PC-3 (cell line): ENCODE measurements around the gene PLXNB1. TPM values are rescaled to one million over a fixed set of nuclear protein-coding genes. Genes with fewer than 3 reads are reported as not detected.
"Not testable (repeated sequence)": the region's sequence is repeated elsewhere in the genome, so short reads cannot be mapped to it uniquely, and the experiment has no call there.

Experiments
- ATAC-seq: fragments of 200-7000 bp; cut with Tn5 transposase; 2 replicates; pipeline ENCODE4 v1.9.1; 2020; ENCODE audit warnings: mild to moderate bottlenecking, moderate library complexity
- BruUV-seq: library from RNA; stranded (reverse); fragments of 400-500 nt; replicated peaks from 2 replicates; lab custom pipeline; 2021; lab: Mats Ljungman, UMichigan
- CTCF ChIA-PET: fragments of 300-600 bp; sonication (Branson Sonifier 250); formaldehyde crosslinking; loops from one replicate; lab custom pipeline; 2022; ENCODE audit warnings: antibody characterized with exemption; lab: Charles Lee
- POLR2A ChIA-PET: fragments of 300-600 bp; sonication (Branson Sonifier 250); formaldehyde crosslinking; loops from one replicate; lab custom pipeline; 2022; ENCODE audit warnings: antibody characterized with exemption; ENCODE audit not compliant: unreplicated experiment; lab: Charles Lee
- DNase-seq: peaks from one replicate; pipeline ENCODE4 v3.0.0-alpha.2; 2015
- H2AFZ ChIP-seq: fragments of 300-600 bp; sonication (generic); 2 replicates; pipeline ENCODE4 v1.6.0; 2016; ENCODE audit warnings: antibody characterized with exemption, low read length
- H3F3A ChIP-seq: fragments of 300-600 bp; sonication (generic); one replicate; pipeline ENCODE4 v1.6.0; 2017; ENCODE audit warnings: antibody characterized with exemption, low read length, control low read depth, mild to moderate bottlenecking; ENCODE audit not compliant: unreplicated experiment
- H3K27ac ChIP-seq: fragments of 300-600 bp; sonication (generic); 2 replicates; pipeline ENCODE4 v1.5.1; 2016; ENCODE audit warnings: mild to moderate bottlenecking, low read length
- H3K27me3 ChIP-seq: fragments of 300-600 bp; sonication (generic); 2 replicates; pipeline ENCODE4 v1.6.1; 2016; ENCODE audit warnings: low read length, mixed read lengths
- H3K36me3 ChIP-seq: fragments of 300-600 bp; sonication (generic); 2 replicates; pipeline ENCODE4 v1.6.1; 2016; ENCODE audit warnings: low read depth, mixed run types, low read length, mixed read lengths
- H3K4me1 ChIP-seq: fragments of 300-600 bp; sonication (generic); 2 replicates; pipeline ENCODE4 v1.5.1; 2016; ENCODE audit warnings: low read length; ENCODE audit not compliant: insufficient read depth
- H3K4me2 ChIP-seq: fragments of 300-600 bp; sonication (generic); 2 replicates; pipeline ENCODE4 v1.6.0; 2016; ENCODE audit warnings: low read length
- H3K4me3 ChIP-seq: fragments of 300-600 bp; sonication (generic); 2 replicates; pipeline ENCODE4 v1.5.1; 2016; ENCODE audit warnings: mild to moderate bottlenecking, low read length, mixed read lengths
- H3K79me2 ChIP-seq: fragments of 300-600 bp; sonication (generic); 2 replicates; pipeline ENCODE4 v1.6.1; 2017; ENCODE audit warnings: low read length, mixed read lengths
- H3K9ac ChIP-seq: fragments of 300-600 bp; sonication (generic); 2 replicates; pipeline ENCODE4 v1.6.0; 2016; ENCODE audit warnings: mild to moderate bottlenecking, low read length
- H3K9me2 ChIP-seq: fragments of 300-600 bp; sonication (generic); replicated peaks from 2 replicates; pipeline ENCODE4 v1.6.1; 2016; ENCODE audit warnings: mixed run types, low read length, mixed read lengths
- H3K9me3 ChIP-seq: fragments of 300-600 bp; sonication (generic); 2 replicates; pipeline ENCODE4 v1.6.1; 2016; ENCODE audit warnings: low read length, mixed read lengths
- H4K20me1 ChIP-seq: fragments of 300-600 bp; sonication (generic); 2 replicates; pipeline ENCODE4 v1.6.1; 2016; ENCODE audit warnings: low read length, mixed read lengths
- EZH2 ChIP-seq: fragments of 300-600 bp; sonication (generic); IDR thresholded peaks from one replicate; pipeline ENCODE4 v1.6.1; 2017; ENCODE audit warnings: antibody characterized with exemption, mild to moderate bottlenecking, low read length; ENCODE audit not compliant: unreplicated experiment
- EZH2phosphoT487 ChIP-seq: fragments of 300-600 bp; sonication (generic); IDR thresholded peaks from 2 replicates; pipeline ENCODE4 v1.6.1; 2018; ENCODE audit warnings: mild to moderate bottlenecking, antibody characterized with exemption, low read length, borderline replicate concordance
- intact Hi-C: fragments of 100-400 bp; cut with micrococcal nuclease; formaldehyde crosslinking; loops from 2 replicates; pipeline ENCODE4 v1.9.0; 2023
- total RNA-seq: library from RNA; depleted of rRNA; stranded (reverse); fragments of >200 nt; gene quantifications from 2 replicates; pipeline ENCODE4 v1.2.3, GENCODE V29; 2014
- TF ChIP-seq, protein P1 (sequence below): fragments of 300-600 bp; sonication (generic); conservative IDR thresholded peaks from 2 replicates; pipeline ENCODE4 v1.5.1; 2017; ENCODE audit warnings: antibody characterized with exemption, low read depth, mild to moderate bottlenecking, low read length

PLXNB1 gene
- total RNA-seq, 1 experiment from 2014 or later: 35.4 TPM

DNA sequence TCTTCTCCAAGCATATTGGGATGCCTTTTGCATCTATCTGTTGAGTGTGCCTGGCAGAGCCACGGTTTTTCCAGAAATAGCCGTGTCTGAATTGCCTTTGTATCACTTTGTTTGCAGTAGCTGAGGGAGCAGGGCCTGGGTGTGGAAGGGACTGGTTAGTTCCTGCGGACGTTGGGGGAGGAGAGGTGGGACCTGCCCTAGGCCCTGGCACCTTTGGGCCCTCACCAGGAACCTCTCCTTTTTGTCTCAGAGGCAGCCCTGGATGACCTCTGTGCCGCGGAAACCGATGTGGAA is 35.3 kb upstream of the PLXNB1 start:
- Histone ChIP-seq H3K4me2 (peak overlapping the region; percentile 24; the same call in 1 of the 2 replicates), H3K4me1 (peaks cover 31% of the 10 kb centered on the region), H3K9ac (peak overlapping the region; percentile 40), H3K79me2 (peaks cover 41% of the 10 kb centered on the region), H2AFZ (no peak overlapping the region; the same call in 1 of the 2 replicates), H4K20me1 (no peaks in the 10 kb centered on the region), H3K9me2 (no peaks in the 10 kb centered on the region), H3K27me3 (no peaks in the 10 kb centered on the region), H3K4me3 (no peak overlapping the region), H3K36me3 (peaks cover 23% of the 10 kb centered on the region; the same call in 1 of the 2 replicates), H3K9me3 (no peaks in the 10 kb centered on the region), H3F3A (no peaks in the 10 kb centered on the region), H3K27ac (peak overlapping the region; percentile 99)
- TSS peak; percentile 20 for BruUV-seq
- TF ChIP-seq, protein P1, sequence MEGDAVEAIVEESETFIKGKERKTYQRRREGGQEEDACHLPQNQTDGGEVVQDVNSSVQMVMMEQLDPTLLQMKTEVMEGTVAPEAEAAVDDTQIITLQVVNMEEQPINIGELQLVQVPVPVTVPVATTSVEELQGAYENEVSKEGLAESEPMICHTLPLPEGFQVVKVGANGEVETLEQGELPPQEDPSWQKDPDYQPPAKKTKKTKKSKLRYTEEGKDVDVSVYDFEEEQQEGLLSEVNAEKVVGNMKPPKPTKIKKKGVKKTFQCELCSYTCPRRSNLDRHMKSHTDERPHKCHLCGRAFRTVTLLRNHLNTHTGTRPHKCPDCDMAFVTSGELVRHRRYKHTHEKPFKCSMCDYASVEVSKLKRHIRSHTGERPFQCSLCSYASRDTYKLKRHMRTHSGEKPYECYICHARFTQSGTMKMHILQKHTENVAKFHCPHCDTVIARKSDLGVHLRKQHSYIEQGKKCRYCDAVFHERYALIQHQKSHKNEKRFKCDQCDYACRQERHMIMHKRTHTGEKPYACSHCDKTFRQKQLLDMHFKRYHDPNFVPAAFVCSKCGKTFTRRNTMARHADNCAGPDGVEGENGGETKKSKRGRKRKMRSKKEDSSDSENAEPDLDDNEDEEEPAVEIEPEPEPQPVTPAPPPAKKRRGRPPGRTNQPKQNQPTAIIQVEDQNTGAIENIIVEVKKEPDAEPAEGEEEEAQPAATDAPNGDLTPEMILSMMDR: no peak
- no peak for TF ChIP-seq EZH2
- TF ChIP-seq EZH2phosphoT487: no peak
- ChIA-PET POLR2A (interaction anchor here (0.6 kb wide), 1 partner anchor 473 kb away, joined by 9 read pairs; no protein-coding TSS in a partner anchor), CTCF (no interaction called here)
- intact Hi-C loops: loop anchor here (1.0 kb wide), 3 partner anchors 42 to 220 kb away; partner anchors contain the start of gene NCKIPSD
- DNase-seq: no peak
- ATAC-seq: peak; percentile 5

DNA sequence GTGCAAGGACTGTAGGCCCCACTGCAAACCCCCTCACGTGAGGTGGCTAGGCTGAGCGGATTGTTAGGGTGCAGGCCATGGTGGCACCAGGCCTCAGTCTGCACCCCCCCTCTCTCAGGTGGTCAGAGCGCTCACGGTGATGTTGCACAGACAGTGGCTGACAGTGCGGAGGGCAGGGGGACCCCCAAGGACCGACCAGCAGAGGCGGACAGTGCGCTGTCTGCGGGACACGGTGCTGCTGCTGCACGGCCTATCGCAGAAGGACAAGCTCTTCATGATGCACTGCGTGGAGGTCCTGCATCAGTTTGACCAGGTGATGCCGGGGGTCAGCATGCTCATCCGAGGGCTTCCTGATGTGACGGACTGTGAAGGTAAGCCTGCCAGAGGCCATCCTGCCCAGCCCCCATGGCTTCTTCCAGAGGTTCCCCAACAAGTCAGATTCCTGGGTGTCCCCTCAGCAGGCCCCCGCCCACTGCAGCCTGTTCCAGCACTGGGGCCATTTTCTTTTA is 34.9 kb upstream of the PLXNB1 start:
- Histone ChIP-seq H3K9ac (peak overlapping the region; percentile 40; the same call in 1 of the 2 replicates), H3K79me2 (peaks cover 37% of the 10 kb centered on the region), H3K4me3 (no peak overlapping the region), H4K20me1 (no peaks in the 10 kb centered on the region), H3K27me3 (no peaks in the 10 kb centered on the region), H3K4me2 (peak overlapping the region; percentile 24; the same call in 1 of the 2 replicates), H3K9me2 (no peaks in the 10 kb centered on the region), H3K9me3 (no peaks in the 10 kb centered on the region), H3K4me1 (peaks cover 31% of the 10 kb centered on the region), H3K27ac (peak overlapping the region; percentile 99), H2AFZ (no peak overlapping the region), H3K36me3 (peaks cover 26% of the 10 kb centered on the region; the same call in 1 of the 2 replicates), H3F3A (no peaks in the 10 kb centered on the region)
- ChIA-PET CTCF (no interaction called here), POLR2A (no interaction called here)
- TF ChIP-seq, protein P1: no peak
- TF ChIP-seq EZH2: no peak
- TF ChIP-seq EZH2phosphoT487: no peak
- BruUV-seq: no TSS peak
- DNase-seq (no peak), ATAC-seq (no peak)
- intact Hi-C loops: loop anchor here (1.0 kb wide), 3 partner anchors 43 to 221 kb away; partner anchors contain the start of gene NCKIPSD

DNA sequence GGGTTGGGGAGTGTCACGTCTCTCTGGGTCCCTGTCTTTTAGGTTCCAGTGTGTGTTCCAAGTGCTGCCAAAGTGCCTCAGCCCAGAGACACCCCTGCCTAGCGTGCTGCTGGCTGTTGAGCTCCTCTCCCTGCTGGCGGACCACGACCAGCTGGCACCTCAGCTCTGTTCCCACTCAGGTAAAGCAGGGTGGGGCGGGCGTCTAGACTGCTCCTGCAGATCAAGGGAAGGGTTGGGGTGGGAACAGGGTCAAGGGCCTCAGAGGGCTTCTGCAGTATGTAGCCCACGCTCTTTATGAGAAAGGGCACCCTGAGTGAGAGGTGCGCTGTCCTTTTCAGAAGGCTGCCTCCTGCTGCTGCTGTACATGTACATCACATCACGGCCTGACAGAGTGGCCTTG is 33.8 kb upstream of the PLXNB1 start:
- Histone ChIP-seq H2AFZ (no peak overlapping the region), H3K4me1 (peaks cover 31% of the 10 kb centered on the region), H3K4me3 (no peak overlapping the region), H4K20me1 (no peaks in the 10 kb centered on the region), H3K9ac (no peak overlapping the region), H3K9me2 (no peaks in the 10 kb centered on the region), H3K27me3 (no peaks in the 10 kb centered on the region), H3K4me2 (no peak overlapping the region), H3F3A (no peaks in the 10 kb centered on the region), H3K9me3 (no peaks in the 10 kb centered on the region), H3K79me2 (peaks cover 26% of the 10 kb centered on the region), H3K27ac (no peak overlapping the region), H3K36me3 (peaks cover 34% of the 10 kb centered on the region)
- BruUV-seq: no TSS peak
- TF ChIP-seq EZH2phosphoT487: no peak
- TF ChIP-seq, protein P1: no peak
- no peak for TF ChIP-seq EZH2
- ChIA-PET POLR2A (no interaction called here), CTCF (interaction anchor here (0.6 kb wide), 1 partner anchor 45 kb away, joined by 5 read pairs; no protein-coding TSS in a partner anchor)
- intact Hi-C loops: no loop called here
- ATAC-seq (no peak), DNase-seq (no peak)

DNA sequence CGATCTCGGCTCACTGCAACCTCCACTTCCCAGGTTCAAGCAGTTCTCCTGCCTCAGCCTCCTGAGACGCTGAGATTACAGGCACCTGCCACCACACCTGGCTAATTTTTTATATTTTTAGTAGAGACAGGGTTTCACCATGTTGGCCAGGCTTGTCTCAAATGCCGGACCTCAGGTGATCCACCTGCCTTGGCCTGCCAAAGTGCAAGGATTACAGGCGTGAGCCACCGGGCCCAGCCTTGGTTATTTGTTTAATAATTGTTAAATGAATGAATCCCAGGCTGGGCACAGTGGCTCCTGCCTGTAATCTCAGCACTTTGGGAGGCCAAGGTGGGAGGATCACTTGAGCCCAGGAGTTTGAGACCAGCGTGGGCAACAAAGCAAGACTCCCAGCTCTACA is 31.9 kb upstream of the PLXNB1 start:
- intact Hi-C loops, H3K9me2 ChIP-seq, H3K27me3 ChIP-seq, POLR2A ChIA-PET, H2AFZ ChIP-seq, H3K27ac ChIP-seq, H3K79me2 ChIP-seq, CTCF ChIA-PET, H3K4me3 ChIP-seq, DNase-seq, H4K20me1 ChIP-seq, BruUV-seq, H3F3A ChIP-seq, ATAC-seq, H3K9ac ChIP-seq, H3K9me3 ChIP-seq, H3K4me2 ChIP-seq: not testable (repeated sequence)
- peaks cover 35% of the 10 kb centered on the region for H3K36me3 ChIP-seq
- peaks cover 20% of the 10 kb centered on the region for H3K4me1 ChIP-seq
